IPS-NIHi11 (cell line): ENCODE results near the gene CDC42BPA.
"Not testable (repeated sequence)": the region's sequence is repeated elsewhere in the genome, so short reads cannot be mapped to it uniquely, and the experiment has no call there.

Experiments used
- DNase-seq: peaks from one replicate; pipeline ENCODE4 v3.0.0; 2012; ENCODE audit warnings: mixed read lengths, low spot score

CDC42BPA gene

DNA sequence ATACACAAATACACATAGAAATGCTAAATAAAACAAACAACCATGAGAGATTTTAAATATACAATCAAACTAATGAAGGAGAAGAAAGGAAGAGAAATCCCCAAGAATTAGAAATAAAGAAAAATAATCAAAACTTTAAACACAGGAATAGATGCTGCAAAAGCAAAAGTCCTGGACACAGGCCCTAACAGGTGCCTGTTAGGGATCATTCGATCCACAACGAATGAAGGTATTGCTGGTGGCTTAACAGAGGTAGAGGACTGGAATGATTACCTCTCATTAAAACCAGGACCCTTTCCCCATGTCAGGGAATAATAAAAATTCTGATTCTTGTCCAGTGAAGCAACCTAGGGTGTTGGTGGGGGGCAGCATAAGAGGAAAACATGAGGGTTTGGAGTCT, 56.8 kb downstream of the CDC42BPA start:
- DNase-seq, result no peak

DNA sequence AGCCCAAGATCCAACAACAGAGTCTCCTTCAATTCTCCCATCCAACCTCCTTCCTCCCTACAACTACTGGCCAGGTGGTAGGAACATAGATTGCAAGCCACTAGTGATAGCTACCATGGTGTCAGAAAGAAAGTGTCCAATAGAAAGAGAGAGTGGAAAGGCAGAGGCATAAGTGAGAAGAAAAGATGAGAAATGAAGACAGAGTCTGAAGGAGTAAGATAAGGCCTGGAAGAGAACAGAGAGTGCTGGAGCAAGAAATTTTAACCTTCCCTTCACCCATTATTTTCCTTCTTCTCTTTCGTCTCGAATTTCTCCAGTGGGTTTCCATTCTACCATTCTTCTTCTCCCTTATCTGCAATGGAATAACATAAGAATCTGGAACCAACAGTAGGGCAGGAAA, 57.9 kb downstream of the CDC42BPA start:
- no peak for DNase-seq

DNA sequence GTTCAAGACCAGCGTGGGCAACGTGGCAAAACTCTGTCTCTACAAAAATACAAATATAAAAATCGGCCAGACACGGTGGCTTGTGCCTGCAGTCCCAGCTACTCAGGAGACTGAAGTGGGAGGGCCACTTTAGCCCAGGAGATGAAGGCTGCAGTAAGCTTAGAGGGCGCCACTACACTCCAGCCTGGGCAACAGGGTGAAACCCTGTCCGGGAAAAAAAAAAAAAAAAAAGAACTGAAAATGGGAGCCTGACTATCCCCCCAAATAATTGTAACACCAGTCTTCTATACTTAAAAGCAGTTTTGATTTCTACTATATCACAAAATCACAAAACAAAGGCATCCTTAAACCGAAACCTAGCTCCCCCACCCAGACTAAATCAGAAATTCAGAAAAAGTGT, 60.3 kb downstream of the CDC42BPA start:
- no peak for DNase-seq

DNA sequence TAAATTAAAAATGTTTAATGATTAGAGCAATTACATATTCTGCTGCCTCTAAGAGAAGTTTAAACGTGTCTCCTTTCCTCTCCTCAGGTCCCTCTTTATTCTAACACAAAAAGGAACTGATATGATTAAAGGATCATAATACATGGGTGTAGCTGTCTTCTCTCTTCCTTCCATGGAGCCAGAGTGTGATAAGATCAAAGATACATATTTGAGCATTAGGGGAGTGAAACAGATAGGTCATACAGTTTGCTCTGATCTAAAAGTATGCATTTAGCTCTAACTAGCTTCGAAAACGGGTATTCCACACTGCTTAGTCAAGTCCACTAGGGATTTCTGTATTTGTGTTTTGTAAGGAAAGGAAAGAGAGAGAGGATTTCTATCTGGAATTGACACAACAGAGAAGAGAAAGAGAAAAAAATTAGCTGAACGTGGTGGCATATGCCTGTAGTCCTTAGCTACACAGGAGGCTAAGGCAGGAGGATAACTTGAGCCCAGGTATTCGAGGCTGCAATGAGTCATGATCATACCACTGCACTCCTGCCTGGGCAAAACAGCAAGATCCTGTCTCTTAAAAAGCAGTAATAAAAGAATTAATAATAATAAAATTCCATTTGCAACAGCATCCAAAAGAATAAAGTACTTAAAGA, 63.1 kb downstream of the CDC42BPA start:
- DNase-seq, result no peak

DNA sequence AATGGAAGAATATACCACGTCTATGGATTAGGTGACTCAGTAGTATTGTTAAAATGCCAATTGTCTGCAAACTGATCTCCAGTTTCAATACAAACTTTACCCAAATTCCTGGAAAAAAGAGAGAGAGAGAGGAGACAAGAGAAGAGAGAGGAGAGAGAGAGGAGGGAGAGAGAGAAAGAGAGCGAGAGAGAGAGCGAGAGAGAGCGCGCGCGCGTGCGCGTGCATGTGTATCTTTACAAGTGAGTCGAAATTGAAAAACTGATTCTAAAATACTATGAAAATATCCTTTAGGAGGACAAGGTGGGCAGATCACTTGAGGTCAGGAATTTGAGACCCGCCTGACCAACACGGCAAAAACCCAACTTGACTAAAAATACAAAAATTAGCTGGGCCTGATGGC, 65.2 kb downstream of the CDC42BPA start:
- DNase-seq, result no peak

DNA sequence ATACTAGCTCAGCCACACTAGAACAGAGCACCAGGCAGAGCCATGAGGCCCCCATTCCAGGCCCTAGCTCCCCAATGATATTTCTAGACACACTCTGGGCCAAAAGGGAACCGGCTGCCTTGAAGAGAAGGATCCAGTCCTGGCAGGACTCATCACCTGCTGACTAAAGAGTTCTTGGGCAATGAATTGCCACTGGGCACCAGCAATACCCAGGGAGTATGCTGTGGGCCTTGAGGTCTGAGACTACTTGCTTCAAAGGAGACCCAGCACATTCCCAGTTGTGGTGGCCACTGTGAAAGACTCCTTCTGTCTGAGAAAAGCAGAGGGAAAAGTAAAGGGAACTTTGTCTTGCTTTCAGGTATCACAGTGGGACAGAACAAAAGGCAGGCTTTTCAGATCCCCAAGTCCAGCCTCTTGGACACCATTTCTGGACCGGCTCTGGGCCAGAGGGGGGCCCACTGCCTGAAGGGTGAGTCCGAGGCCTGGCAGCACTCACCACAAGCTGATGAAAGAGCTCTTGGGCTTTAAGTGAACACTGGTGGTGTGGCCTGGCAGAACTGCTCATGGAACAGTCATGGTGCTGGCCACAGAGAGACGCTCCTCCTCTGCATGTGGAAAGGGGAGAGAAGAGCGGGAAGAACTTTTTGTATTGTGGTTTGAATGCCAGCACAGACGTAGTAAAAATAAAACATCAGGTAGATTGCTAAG, 72.5 kb downstream of the CDC42BPA start:
- no peak for DNase-seq

DNA sequence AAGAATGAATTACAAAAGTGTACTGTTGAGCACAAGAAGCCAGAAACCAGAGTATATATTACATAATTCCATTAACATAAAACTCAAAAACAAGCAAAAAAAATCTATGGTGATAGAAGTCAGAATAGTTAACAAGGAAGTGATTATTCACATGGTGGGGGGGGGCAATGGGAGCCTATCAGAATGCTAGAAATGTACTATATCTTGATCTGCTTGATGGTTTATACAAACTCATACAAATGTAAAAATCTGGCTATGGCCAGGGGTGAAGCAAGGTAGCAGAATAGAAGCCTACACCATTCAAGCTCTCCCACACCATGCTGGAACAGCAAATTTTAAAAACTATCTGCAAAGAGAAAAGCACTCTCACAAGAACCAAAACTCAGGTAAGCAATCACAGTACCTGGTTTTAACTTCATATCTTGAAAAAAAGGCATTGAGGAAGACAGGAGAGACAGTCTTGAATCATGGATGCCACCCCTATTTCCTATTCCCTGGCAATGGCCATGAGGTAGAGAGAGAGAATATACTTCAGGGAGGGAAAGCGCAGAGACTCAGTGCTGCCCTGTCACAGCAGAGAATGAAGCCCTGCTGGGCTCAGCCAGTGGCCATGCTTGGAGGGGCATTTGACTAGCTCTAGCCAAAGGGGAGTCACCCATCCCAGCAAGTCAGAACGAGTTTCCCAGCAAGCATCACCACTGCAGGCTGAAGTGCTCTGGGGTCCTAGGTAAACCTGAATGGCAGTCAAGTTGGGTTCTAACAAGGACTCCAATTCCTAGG, 73.8 kb downstream of the CDC42BPA start:
- no peak for DNase-seq

DNA sequence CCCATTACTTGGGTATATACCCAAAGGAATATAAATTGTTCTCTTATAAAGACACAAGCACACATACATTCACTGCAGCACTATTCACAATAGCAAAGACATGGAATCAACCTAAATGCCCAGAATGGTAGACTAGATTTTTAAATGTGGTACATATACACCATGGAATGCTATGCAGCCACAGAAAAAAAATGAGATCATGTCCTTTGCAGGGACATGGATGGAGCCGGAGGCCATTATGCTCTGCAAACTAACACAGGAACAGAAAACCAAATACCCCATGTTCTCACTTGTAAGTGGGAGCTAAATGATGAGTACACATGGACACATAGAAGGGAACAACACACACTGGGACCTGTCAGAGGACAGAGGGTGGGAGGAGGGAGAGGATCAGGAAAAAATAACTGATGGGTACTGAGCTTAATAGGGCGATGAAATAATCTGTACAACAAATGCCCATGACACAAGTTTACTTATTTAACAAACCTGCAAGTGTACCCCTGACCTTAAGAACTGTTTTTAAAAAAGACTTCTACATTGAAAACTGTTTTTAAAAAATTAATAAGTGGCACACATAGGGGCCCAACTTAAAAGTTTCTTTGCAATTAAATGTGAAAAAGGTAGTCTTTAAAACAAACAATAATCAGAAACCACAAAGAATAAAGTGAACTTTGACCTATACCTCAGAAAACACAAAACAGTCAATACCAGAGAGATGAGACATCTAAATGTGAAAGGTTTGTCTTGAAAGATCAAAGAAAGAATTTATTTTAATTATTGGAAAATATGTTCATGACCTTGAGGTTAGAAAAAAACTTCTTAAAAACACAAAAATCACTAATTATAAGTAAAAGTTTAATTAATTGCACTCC, 75.2 kb downstream of the CDC42BPA start:
- no peak for DNase-seq

DNA sequence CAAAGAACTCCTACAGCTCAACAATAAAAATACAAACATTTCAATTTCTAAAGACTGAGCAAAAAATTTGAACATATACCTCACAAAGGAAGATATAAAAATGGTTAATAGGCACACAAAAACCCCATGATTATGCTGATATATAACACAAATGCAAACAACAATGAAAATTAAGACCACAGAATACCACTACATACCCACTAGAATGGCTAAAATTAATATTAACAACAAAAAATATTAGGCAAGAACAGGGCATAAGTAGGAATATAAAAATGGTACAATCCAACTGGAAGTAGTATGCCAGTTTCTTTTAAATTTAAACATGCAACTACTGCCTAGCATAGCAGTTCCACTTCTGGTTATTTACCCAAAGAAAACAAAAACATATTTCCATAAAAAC, 77.3 kb downstream of the CDC42BPA start:
- DNase-seq, result no peak

DNA sequence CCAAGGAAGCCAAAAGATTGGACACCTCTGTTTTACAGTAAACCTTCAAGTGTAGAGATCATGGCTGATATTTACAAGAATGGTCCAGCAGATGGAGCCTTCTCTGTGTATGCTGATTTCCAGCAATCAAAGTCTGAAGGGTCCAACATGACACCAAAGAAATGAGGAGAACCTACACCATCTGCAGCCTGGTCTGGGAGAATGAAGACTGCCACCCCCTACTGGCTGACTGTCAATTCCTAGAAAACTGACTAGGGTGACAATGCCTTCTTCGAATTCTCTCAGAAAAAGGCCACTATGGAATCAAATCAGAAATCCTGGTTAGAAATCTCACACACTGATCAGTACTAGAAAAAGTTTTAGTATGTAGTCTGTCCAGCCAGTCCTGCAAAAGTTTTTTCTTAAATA, 83.3 kb downstream of the CDC42BPA start:
- peak; percentile 56 for DNase-seq

DNA sequence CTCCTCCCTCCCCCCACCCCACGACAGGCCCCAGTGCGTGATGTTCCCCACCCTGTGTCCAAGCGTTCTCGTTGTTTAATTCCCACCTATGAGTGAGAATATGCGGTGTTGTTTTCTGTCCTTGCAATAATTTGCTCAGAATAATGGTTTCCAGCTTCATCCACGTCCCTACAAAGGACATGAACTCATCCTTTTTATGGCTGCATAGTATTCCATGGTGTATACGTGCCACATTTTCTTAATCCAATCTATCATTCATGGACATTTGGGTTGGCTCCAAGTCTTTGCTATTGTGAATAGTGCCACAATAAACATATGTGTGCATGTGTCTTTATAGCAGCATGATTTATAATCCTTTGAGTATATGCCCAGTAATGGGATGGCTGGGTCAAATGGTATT, 87.2 kb downstream of the CDC42BPA start:
- not testable (repeated sequence) for DNase-seq

DNA sequence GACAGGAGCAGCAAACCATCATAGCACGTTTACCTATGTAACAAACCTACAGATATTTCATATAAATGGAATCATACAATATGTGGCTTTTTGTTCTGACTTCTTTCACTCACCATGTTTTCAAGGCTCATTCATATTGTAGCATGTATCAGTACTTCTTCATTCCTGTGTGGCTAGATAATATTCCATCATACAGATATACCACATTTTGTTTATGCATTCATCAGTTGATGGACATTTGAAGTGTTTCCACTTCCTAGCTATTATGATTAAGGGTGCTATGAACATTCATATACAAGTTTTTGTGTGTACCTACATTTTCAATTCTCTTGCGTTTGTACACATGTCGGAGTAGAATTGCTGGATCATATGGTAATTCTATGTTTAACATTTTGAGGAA, 90.1 kb downstream of the CDC42BPA start:
- DNase-seq, result no peak

DNA sequence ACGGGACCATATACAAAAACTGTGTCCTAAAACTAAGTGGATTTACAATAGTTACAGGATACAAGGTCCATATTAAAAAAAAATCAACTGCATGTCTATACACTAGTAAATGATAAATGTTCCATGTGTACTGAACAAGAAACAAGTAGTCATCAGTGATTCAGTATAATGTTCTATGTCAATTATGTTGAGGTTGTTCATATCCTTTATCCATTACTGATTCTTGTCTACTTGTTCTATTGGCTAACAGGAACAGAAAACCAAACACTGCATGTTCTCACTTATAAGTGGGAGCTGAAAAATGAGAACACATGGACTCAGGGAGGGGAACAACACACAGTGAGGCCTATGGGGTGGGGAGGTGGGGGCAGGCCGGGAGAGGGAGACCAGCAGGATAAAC, 90.5 kb downstream of the CDC42BPA start:
- DNase-seq, result no peak

DNA sequence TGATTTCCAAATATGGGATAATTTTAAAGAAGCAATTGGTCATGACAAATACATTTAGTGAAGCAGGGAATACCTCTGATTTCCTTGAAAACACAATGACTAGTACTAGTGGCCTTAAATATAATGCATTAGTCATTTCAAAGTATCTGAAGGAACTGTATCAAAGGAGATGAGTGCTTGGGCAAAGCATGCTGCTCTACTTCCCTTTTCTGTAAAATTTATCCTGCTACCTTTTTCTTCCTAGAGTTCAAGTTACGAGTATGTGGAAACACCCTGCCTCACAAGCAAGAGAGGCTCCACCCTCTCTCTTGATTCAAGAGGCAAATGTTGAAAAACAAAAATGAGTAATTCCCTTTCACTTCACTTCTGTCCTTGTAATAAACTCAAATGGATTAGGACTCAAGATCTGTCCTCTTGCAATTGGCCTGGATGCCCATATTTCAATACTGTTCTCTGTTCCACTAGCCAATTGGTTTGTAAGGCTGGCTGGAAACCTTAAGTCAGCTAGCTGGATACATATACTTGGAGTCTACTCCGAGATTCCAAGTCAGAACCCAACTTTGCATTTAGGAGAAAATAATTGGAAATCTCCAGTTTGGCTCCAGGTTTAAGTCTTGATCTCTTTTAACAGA, 92.5 kb downstream of the CDC42BPA start:
- no peak for DNase-seq

DNA sequence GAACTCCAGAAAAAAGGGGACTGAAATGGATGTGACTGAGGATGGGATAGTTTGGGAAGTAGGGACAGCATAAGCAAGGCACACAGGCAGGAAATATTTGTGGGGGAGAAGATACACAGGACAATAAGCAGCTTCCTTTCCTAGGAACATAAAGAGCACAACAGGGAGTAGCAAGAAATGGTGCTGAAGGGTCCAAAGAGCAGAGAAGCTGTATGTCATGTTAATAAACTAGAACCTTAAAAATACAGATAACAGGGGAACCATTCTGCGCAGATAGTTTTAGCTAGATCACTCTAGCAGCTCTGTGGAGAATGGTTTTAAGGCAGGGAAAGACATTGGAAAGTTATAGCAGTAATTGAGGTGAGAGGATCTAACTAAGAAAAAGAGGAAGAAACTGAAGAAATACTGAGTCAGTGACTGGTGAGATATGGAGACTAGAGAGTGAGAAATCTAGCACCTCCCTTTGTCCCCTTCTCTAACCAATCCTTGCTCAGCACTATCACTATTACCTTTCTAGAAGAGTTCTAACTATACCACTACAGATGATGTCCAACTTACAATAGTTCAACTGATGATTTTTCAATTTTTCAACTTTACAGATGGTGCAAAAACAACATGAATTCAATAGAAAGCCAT, 95.0 kb downstream of the CDC42BPA start:
- no peak for DNase-seq

DNA sequence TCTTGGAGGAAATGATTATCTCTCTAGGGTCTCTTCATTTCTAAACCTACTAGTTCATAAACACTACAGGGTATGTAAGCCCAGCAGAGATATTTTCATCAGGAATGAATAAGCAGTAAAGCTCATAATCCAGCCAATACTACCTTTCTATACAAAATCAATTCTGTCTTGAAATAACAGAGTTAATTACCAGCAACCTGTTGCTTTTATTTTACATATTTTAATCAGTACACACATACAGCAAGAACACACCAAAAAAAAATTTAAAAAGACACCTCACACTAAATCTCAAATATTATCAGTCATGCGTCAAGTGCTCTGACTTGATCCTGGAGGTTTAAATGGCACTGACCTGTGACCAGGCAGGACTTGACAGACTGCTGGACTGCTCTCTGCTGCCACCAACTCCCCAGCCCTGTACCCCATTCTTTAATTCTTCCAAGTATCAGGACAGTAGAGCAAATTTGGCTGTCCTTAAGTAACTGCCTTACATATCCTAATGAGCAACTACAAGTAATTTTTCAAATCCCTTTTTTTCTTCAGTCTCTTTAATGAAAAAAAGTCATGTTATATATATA, 98.5 kb downstream of the CDC42BPA start:
- DNase-seq, result peak; percentile 23

DNA sequence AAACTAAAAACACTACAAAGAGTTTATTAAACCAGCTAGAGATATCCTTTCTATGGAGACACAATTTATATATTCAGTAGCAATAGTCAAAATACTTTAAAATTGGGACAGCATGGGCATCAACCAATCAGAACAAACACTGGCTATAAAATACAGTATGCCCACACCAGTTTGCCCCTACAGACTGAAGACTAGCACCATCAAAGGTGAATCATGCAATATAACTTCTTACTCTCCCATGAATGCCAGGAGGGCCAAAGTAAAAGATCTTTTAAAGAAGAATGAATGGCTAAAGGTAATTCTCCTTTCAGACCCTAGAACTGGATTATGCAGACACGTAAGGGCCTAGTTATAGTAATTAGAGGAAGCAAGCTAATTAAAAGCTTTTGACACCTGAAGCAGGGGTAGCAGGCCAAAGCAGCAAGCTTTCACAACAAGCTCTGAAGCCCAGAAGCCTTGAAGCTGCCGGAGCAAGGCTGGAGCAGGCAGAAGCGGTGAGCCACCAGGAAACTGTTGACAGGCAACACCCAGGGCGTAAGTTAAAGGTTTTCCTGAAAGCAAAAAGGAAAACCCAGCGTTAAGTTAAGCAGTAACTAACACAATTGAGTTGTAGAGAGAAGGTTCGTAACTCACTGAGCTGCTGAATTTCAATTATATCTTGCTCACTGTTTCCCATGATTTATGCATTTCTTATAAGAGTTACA, 99.3 kb downstream of the CDC42BPA start:
- no peak for DNase-seq

DNA sequence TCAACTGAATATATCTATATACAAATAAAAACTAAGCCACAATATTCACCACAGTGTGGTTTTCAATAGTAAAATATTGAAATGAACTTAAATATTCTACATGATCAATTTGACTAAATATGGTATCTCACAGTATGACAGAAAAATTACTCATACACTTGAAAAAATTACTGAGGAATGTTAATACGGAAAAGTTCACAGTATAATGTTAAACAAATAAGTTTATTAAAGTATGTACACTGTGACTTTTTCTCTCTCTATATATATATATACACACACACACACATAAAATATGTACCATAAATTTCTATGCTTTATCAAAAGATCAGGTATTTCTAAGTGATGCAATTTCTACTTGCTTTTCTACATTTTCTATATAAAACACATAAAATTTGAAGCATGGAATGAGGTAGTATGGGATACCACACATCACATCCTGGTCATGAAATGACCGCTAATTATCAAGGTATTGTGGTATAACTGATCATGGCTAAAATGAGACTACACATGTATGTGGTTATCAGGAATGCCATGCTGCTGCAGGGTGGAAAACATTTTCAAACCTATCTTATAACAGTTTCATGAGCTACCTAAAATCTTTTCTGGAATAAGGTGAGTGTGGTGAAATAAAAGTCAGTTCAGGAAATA, 102.3 kb downstream of the CDC42BPA start:
- no peak for DNase-seq

DNA sequence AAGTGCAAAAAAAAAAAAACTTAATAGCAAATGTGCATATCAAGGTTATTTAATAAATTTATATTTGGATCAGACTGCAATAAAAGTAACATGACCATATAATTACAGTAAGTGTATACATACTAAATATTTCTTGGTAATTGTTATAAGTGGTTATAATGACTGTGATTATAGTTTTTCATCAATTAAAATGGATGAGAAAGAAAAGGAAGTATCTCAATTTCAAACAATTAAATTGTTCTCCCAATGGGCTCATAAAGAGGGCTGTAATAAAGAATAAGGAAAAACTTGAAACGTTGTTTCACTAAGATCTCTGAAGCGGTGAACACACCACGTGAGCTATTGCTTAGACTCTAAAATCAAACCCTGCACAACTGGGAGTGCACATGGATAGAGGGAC, 104.1 kb downstream of the CDC42BPA start:
- no peak for DNase-seq

DNA sequence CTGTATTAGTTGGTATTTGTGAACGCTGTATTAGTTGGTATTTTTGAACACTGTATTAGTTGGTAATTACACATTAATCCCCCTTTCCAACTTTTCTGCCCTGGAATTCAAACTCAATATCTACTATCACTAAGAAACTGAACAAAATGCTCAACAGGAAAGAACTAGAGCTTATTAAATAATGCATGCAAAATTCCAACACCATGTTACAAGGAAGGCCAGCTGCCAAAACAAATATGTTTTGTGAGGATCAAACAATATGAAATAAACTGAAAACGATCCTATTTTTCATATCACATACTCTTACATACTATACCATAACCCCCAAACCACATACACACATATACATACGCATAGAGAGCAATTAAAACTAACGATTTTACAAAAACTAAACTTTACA, 104.9 kb downstream of the CDC42BPA start:
- no peak for DNase-seq
